Esophagus squamous epithelium (tissue), 5 donors: ENCODE results near the gene RXFP3. TPM values are rescaled to one million over a fixed set of nuclear protein-coding genes. Genes with fewer than 3 reads are reported as not detected.

Experiments used
- DNase-seq: peaks from one replicate; lab custom pipeline; 2025; lab: John Stamatoyannopoulos, UW
- H3K27ac ChIP-seq, 4 donors: fragments of 200-600 bp; sonication (generic); one replicate each; pipeline ENCODE4 v1.5.1; 2016 to 2019; ENCODE audit warnings: mild to moderate bottlenecking in 1 of 4
- H3K27me3 ChIP-seq, 4 donors: fragments of 200-600 bp; sonication (generic); 1 replicate in 3 of 4; 2 replicates in 1 of 4; pipeline versions ENCODE4 v1.5.1 to v1.6.0; 2017 to 2021; ENCODE audit warnings: antibody characterized with exemption in 1 of 4
- H3K36me3 ChIP-seq, 3 donors: fragments of 200-600 bp; sonication (generic); one replicate each; pipeline ENCODE4 v1.5.1; 2016 to 2019
- H3K4me1 ChIP-seq, 3 donors: fragments of 200-600 bp; sonication (generic); one replicate each; pipeline ENCODE4 v1.5.1; 2017 to 2019
- H3K4me3 ChIP-seq, 4 donors: fragments of 200-600 bp; sonication (generic); 1 replicate in 3 of 4; 2 replicates in 1 of 4; pipeline ENCODE4 v1.5.1; 2016 to 2019; ENCODE audit warnings: mild to moderate bottlenecking in 2 of 4, moderate library complexity in 1 of 4
- H3K9me3 ChIP-seq, 3 donors: fragments of 200-600 bp; sonication (generic); one replicate each; pipeline ENCODE4 v1.5.1; 2016 to 2019
- POLR2A ChIP-seq, 4 donors: fragments of 450-650 bp; IDR thresholded peaks; one replicate each; pipeline ENCODE4 v1.6.1; 2017; ENCODE audit warnings: antibody characterized with exemption in 4 of 4, mild to moderate bottlenecking in 4 of 4, moderate library complexity in 3 of 4
- WGBS, 2 donors: methylation state at CpG; one replicate each; pipeline ENCODE4 v1.1.5; 2018; 5-methylcytosine and 5-hydroxymethylcytosine counted together
- intact Hi-C: fragments of 100-400 bp; cut with DNase I; formaldehyde crosslinking; loops from one replicate; pipeline ENCODE4 v1.15.0; 2022
- small RNA-seq, 4 donors: library from RNA; depleted of rRNA; stranded (forward); fragments of <200 nt; gene quantifications; one replicate each; pipeline ENCODE3, GENCODE V24; 2016
- total RNA-seq, 4 donors: library from RNA; depleted of rRNA; stranded (reverse); fragments of >200 nt; gene quantifications; one replicate each; pipeline ENCODE4 v1.1.0, GENCODE V29; 2016
- TF ChIP-seq, protein P1 (sequence below), 6 experiments: fragments of 450-650 bp in 4 of 6; fragments of 200-600 bp in 2 of 6; sonication (generic) in 2 of 6; IDR thresholded peaks; one replicate each; pipeline ENCODE4 v1.5.1; 2016 to 2019; ENCODE audit warnings: antibody characterized with exemption in 6 of 6, mild to moderate bottlenecking in 4 of 6, moderate library complexity in 4 of 6
- donor health status: DM: yes; HTN: yes; CAD: no.

The RXFP3 gene
- total RNA-seq, 4 donors from 2014 or later, result not detected

DNA sequence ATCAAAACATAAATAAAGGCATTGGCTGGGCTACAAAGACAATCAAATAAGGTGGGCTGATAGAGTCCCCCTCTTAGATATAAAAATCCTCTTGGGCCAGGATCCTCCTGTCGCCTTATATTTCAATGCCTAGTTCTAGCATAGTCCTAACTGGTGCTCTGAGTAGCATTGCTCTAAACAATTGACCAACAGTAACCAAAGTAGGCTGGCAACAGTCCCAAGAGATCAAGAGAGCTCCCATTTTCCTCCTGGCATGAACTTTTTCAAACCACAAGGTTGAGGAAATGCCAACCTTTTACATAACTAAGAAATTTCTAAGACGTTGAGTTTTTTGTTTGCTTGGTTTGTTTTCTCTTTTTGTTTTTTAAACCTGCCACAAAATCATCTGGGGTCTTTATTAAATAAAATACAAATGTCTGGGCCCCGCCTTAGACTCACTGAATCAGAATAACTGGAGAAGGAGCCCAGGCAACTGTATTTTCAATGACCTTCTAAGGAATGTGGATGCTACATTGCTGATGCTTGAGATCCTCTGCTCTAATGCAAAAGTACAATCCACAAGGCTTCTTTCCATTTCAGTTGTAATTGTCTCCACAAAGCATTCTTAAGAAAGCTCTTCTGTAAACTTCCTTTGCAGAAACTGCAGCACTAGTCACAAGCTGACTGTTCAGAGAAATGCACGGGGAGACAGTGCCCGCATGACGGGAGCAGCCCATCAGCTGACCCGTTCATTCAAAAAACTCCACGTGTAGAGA, 45.4 kb downstream of the RXFP3 start:
- H3K4me3 ChIP-seq, result no peak overlapping the region
- H3K36me3 ChIP-seq, result peaks cover 0 to 4% (median 0%) of the 10 kb centered on the region in 3 donors
- DNase-seq, result no peak
- H3K27me3 ChIP-seq, result no peaks in the 10 kb centered on the region
- intact Hi-C loops, result no loop called here
- 47 to 63% methylated on average over 3 to 7 of the region's 8 CpGs for WGBS, 2 donors
- H3K9me3 ChIP-seq, result no peaks in the 10 kb centered on the region
- H3K4me1 ChIP-seq, result peaks cover 0 to 4% (median 0%) of the 10 kb centered on the region in 3 donors
- no peak for TF ChIP-seq POLR2A (IDR thresholded peaks at IDR 0.05)
- TF ChIP-seq, protein P1, sequence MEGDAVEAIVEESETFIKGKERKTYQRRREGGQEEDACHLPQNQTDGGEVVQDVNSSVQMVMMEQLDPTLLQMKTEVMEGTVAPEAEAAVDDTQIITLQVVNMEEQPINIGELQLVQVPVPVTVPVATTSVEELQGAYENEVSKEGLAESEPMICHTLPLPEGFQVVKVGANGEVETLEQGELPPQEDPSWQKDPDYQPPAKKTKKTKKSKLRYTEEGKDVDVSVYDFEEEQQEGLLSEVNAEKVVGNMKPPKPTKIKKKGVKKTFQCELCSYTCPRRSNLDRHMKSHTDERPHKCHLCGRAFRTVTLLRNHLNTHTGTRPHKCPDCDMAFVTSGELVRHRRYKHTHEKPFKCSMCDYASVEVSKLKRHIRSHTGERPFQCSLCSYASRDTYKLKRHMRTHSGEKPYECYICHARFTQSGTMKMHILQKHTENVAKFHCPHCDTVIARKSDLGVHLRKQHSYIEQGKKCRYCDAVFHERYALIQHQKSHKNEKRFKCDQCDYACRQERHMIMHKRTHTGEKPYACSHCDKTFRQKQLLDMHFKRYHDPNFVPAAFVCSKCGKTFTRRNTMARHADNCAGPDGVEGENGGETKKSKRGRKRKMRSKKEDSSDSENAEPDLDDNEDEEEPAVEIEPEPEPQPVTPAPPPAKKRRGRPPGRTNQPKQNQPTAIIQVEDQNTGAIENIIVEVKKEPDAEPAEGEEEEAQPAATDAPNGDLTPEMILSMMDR (IDR thresholded peaks at IDR 0.05), result no peak
- no peak overlapping the region for H3K27ac ChIP-seq

DNA sequence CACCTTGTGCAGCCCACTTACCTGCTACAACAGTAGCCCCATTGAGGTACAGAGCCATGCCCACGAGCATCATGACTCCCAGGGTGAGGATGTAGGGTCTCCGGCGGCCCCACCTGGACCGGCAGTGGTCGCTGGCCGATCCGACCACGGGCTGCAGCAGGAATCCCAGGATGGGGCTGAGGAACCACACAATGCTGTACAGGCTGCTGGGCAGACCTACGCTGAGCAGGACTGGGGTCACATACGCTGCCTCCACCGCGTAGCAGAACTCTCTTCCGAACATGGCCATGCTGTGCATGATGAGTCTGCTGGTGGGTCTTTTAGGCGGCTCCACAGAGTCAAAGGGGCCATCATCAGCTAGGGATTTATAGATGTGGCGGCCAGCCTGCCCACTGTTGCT, 48.0 kb downstream of the RXFP3 start:
- Histone ChIP-seq H3K27ac (no peak overlapping the region), H3K9me3 (no peaks in the 10 kb centered on the region), H3K27me3 (no peaks in the 10 kb centered on the region), H3K4me3 (no peak overlapping the region), H3K4me1 (peaks cover 0 to 4% (median 0%) of the 10 kb centered on the region in 3 donors), H3K36me3 (peaks cover 0 to 30% (median 1%) of the 10 kb centered on the region in 3 donors)
- whole genome bisulfite sequencing, 2 donors, result 91 to 99% methylated on average over 6 to 14 of the region's 15 CpGs
- TF ChIP-seq, protein P1 (IDR thresholded peaks at IDR 0.05), result no peak
- no peak for TF ChIP-seq POLR2A (IDR thresholded peaks at IDR 0.05)
- no peak for DNase-seq
- intact Hi-C loops, result no loop called here

DNA sequence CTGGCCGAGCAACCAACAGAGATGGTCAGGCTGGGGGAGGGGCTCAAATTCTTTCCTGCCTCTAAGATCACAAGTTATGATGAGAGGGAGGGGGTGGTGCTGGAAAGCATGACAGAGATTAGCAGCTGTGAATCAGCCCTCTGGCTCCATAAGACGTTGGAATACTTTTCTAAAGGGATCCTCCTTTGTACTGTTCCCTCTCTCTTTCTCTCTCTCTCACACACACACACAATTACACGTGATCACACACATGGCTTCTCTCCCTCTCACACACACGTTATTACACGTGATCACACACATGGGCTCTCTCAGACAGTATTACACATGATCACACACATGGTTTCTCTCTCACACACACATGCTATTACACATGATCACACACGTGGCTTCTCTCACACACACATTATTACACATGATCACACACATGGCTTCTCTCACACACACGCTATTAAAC, 48.5 kb downstream of the RXFP3 start, which contains the start of gene SLC45A2:
TSS of gene SLC45A2 (minus strand) at position 23 of the 454 bp plus-strand sequence. CDS start 110 bp downstream, outside the sequence.
- 72 to 75% methylated on average over 6 to 7 of the region's 7 CpGs for WGBS, 2 donors

DNA sequence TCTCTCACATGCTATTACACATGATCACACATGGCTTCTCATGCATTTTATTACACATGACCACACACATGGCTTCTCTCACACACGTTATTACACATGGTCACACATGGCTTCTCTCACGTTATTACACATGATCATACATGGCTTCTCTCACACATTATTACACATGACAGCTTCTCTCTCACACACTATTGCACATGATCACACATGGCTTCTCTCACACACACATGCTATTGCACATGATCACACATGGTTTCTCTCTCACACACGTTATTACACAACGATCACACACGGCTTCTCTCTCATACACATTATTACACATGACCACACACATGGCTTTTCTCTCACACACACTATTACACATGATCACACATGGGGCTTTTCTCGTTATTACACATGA, 49.3 kb downstream of the RXFP3 start:
- Histone ChIP-seq H3K27me3 (no peaks in the 10 kb centered on the region), H3K4me3 (no peak overlapping the region), H3K36me3 (peaks cover 0 to 40% (median 3%) of the 10 kb centered on the region in 3 donors), H3K4me1 (peaks cover 0 to 4% (median 0%) of the 10 kb centered on the region in 3 donors), H3K27ac (no peak overlapping the region), H3K9me3 (no peaks in the 10 kb centered on the region)
- no peak for DNase-seq
- intact Hi-C loops, result no loop called here
- 95 to 96% methylated on average over 6 of the region's 6 CpGs for WGBS, 2 donors
- TF ChIP-seq POLR2A (IDR thresholded peaks at IDR 0.05), result no peak
- TF ChIP-seq, protein P1 (IDR thresholded peaks at IDR 0.05), result no peak

More for the DNA sequence above, 48.5 kb downstream of the RXFP3 start, which contains the start of gene SLC45A2:
- Histone ChIP-seq H3K27me3 (no peaks in the 10 kb centered on the region), H3K36me3 (peaks cover 0 to 34% (median 3%) of the 10 kb centered on the region in 3 donors), H3K4me3 (no peak within 1 kb of the TSS), H3K27ac (no peak within 1 kb of the TSS), H3K9me3 (no peaks in the 10 kb centered on the region), H3K4me1 (peaks cover 0 to 4% (median 0%) of the 10 kb centered on the region in 3 donors)
- TF ChIP-seq, protein P1 (IDR thresholded peaks at IDR 0.05), result no peak
- TF ChIP-seq POLR2A (IDR thresholded peaks at IDR 0.05), result no peak
- no peak for DNase-seq
- intact Hi-C loops, result no loop called here

Small RNA genes lying within 50 kb of the gene (small RNA-seq; reads per million reads assigned to genes)
- 0 reads per million in 4 donors for gene RNU6-923P

Other genes starting within 250 kb of the RXFP3 start
- gene ADAMTS12, start 44.4 kb upstream of the RXFP3 start, total RNA-seq, result 1 to 10 TPM in 1 of 4 donors, under 1 TPM in 2, not detected in 1; 0.73 to 1.3 (median 0.76) TPM
- gene SLC45A2, start 48.3 kb downstream of the RXFP3 start, total RNA-seq, result under 1 TPM in 1 of 4 donors, not detected in 3; 0.19 TPM
- 10 to 100 TPM in 3 of 4 donors, 1 to 10 TPM in 1; 5.4 to 21.5 (median 15.5) TPM for gene AMACR, start 71.7 kb downstream of the RXFP3 start, total RNA-seq
- 1 to 10 TPM in 3 of 4 donors, under 1 TPM in 1; 0.53 to 5.1 (median 1.6) TPM for gene C1QTNF3, start 106.8 kb downstream of the RXFP3 start, total RNA-seq